HG02798 (cell line): ENCODE results near the gene CAPN1.

Source experiments
- ATAC-seq: cut with Tn5 transposase; IDR thresholded peaks from one replicate; pipeline ENCODE4 v1.9.1; 2021; ENCODE audit warnings: mild to moderate bottlenecking; ENCODE audit not compliant: unreplicated experiment, poor library complexity

Gene CAPN1

GRCh38 chr11:65187971-65188461 lies 6.3 kb downstream of the CAPN1 start:
- ATAC-seq: no peak

DNA sequence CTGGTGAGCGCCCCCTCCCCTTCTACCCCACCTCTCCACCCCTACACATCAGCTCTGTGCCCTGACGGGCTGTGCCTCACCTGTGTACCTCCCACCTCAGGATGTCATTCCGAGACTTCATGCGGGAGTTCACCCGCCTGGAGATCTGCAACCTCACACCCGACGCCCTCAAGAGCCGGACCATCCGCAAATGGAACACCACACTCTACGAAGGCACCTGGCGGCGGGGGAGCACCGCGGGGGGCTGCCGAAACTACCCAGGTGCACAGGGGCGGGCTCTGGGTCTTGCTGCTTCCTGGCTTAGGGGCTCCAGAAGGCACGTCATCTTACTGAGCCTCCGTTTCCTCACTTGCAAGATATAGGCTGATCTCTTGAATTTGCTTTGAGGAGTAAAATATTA lies 6.8 kb downstream of the CAPN1 start:
- no peak for ATAC-seq

- ATAC-seq: no peak
Measured at GRCh38 chr11:65189191-65189590, 7.5 kb downstream of the CAPN1 start.

DNA sequence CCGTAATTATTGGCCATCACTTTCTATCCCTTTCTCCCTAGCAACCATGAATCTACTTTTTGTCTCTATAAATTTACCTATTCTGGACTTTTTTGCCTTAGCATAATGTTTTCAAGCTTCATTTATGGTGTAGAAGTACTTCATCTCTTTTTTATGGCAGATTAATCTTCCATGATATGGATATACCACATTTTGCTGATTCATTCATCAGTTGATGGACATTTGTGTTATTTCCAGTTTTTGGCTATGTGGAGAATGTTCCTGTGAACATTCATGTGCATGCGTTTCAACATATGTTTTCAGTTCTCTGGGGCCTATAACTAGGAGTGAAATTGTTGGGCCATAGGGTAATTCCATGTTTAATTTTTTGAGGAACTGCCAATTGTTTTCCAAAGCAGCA lies 12.8 kb downstream of the CAPN1 start:
- no peak for ATAC-seq

DNA sequence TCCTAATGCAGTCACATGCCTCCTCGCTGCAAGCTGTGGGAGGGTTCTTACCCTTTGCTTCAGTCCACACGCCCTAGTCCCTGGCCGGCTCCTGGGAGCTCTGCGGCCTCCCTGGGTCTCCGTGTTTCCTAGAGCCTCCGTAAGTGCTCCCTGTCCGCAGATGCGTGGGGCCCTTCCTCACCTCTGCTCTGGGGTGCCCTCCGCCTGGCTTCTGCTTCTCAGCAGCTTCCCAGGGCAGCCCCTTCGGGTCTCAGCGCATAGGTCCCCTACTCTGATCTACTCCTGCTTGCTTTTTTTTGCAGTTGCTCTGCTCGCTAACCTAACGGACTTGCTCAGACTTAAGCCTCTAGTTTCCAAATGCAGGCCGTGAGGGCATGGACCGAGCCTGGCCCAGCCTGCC lies 22.4 kb downstream of the CAPN1 start:
- ATAC-seq: no peak

GRCh38 chr11:65204646-65205601 lies 23.2 kb downstream of the CAPN1 start:
- no peak for ATAC-seq

GRCh38 chr11:65205602-65205967 lies 23.9 kb downstream of the CAPN1 start:
- no peak for ATAC-seq

DNA sequence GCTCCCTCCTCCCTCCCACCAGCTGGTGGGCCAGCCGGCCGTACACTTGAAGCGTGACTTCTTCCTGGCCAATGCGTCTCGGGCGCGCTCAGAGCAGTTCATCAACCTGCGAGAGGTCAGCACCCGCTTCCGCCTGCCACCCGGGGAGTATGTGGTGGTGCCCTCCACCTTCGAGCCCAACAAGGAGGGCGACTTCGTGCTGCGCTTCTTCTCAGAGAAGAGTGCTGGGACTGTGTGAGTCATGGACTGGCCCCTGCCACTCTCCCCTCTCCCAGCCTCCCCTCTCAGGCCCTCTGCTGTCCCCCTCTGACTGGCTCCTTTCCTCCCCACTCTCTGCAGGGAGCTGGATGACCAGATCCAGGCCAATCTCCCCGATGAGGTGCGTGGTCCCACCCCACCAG lies 24.7 kb downstream of the CAPN1 start:
- ATAC-seq: no peak

GRCh38 chr11:65206901-65207300 lies 25.2 kb downstream of the CAPN1 start:
- no peak for ATAC-seq

DNA sequence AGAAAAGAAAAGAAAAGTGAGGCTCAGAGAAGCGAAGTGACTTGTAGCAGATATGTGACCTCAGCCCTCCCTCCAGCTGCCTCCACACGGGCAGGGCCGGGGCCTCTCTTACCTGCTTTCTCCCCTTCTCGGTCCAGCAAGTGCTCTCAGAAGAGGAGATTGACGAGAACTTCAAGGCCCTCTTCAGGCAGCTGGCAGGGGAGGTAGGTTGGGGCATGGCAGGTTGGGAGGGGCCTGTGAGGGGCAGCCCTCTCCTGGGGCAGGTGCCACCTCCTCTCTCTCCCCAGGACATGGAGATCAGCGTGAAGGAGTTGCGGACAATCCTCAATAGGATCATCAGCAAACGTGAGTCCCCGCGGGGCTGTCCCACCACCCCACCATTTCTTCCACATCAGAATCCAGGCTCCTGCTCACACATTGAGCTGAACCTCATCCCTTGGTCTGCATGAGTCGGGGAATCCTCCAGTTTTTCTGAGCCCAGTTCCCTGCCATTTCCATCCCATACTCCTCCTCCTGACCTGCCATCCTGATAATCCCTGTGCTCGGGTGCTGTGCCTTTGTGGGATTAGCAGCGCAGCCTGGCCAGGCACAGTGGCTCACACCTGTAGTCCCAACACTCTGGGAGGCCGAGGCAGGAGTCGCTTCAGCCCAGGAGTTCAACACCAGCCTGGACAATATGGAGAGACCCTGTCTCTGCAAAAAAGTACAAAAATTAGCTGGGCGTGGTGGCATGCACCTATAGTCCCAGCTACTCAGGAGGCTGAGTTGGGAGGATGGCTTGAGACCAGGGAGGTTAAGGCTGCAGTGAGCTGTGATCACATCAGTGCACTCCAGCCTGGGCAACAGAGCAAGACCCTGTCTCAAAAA lies 26.4 kb downstream of the CAPN1 start:
- ATAC-seq: no peak

GRCh38 chr11:65208785-65209710 lies 27.3 kb downstream of the CAPN1 start:
- ATAC-seq: no peak

- ATAC-seq: no peak
Measured at GRCh38 chr11:65209711-65210360, 28.1 kb downstream of the CAPN1 start.

DNA sequence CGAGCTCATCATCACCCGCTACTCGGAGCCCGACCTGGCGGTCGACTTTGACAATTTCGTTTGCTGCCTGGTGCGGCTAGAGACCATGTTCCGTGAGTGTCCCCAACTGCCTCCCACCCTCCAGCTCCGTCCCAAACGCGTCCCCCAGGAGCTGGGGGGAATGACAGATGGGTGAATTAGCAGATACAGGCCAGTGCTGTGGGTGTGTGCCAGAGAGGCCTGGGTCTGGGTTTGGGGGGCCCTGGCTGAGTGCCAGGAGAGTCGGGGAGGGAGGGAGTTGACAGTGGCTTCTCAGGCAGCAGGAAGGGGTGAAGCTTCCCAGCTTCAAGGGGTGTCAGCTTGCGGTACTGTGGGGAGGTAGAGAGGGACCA lies 28.6 kb downstream of the CAPN1 start:
- no peak for ATAC-seq

DNA sequence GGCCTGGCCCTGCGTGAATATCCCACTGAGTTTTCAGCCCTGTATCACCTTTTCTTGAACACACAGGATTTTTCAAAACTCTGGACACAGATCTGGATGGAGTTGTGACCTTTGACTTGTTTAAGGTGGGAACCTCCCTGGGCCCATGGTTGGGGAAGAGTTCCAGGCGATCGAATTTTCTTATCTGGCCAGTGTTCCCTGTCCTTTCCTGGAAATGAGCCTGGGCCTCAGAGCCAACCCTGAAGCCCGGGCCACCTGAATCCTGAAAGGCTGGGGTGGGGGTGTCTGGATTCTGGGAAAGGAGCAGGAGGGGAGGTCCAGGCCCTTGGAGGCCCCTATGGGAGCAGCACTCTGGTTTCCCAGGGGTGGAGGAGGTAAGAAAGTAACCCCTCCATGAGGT lies 29.0 kb downstream of the CAPN1 start:
- no peak for ATAC-seq

DNA sequence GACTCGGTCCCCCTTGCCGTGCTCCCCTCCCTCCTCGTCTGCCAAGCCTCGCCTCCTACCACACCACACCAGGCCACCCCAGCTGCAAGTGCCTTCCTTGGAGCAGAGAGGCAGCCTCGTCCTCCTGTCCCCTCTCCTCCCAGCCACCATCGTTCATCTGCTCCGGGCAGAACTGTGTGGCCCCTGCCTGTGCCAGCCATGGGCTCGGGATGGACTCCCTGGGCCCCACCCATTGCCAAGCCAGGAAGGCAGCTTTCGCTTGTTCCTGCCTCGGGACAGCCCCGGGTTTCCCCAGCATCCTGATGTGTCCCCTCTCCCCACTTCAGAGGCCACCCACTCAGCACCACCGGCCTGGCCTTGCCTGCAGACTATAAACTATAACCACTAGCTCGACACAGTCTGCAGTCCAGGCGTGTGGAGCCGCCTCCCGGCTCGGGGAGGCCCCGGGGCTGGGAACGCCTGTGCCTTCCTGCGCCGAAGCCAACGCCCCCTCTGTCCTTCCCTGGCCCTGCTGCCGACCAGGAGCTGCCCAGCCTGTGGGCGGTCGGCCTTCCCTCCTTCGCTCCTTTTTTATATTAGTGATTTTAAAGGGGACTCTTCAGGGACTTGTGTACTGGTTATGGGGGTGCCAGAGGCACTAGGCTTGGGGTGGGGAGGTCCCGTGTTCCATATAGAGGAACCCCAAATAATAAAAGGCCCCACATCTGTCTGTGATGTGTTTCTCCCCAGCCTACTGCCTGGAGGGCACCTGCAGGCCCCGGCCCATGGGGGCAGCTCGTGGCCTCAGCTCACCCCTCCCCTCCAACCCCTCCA lies 29.8 kb downstream of the CAPN1 start:
- no peak for ATAC-seq

- no peak for ATAC-seq
Measured at GRCh38 chr11:65212226-65212801, 30.6 kb downstream of the CAPN1 start.

DNA sequence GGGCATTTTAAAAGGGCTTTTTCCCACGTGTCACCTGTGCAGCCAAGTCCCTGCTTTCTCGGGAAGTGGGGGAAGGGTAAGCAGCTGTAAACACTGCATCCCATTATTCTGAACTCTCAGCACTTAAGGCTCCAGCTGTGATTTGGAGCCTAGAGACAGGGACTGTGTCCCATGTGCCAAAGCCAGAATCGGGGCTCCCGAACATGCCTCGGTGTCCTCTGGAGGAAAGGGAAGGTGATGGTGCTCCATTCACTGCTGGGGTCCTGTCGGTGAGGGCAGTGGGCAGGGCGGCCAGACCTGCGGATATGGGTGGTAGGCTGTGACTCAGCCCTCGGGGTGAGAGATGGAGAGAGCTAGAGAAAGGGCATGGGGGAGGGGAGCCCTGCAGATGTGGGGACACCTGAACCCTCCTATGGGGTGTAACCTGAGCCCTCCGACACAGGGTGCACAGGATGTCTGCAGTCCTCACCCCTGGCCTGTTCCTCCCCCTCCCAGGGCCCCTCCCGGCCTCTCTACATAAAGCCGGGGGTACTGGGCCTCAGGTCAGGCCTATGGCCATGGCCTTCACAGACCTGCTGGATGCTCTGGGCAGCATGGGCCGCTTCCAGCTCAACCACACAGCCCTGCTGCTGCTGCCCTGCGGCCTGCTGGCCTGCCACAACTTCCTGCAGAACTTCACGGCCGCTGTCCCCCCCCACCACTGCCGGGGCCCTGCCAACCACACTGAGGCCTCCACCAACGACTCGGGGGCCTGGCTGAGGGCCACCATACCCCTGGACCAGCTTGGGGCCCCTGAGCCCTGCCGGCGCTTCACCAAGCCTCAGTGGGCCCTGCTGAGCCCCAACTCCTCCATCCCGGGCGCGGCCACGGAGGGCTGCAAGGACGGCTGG lies 31.8 kb downstream of the CAPN1 start:
- no peak for ATAC-seq
